Fibroblast of mammary gland (primary cell): ENCODE measurements around the gene KLHL24.
A peak's percentile ranks its signal among the peaks of the same experiment; 100 is the strongest.
"Not testable (repeated sequence)": the region's sequence is repeated elsewhere in the genome, so short reads cannot be mapped to it uniquely, and the experiment has no call there.

ENCODE experiments used
- DNase-seq: peaks from one replicate; pipeline ENCODE4 v3.0.0-alpha.2; 2010; ENCODE audit warnings: low read depth
- H3K4me3 ChIP-seq: 2 replicates; pipeline ENCODE4 v1.5.1; 2011; ENCODE audit warnings: low read depth, mild to moderate bottlenecking, low read length, moderate library complexity; ENCODE audit not compliant: control insufficient read depth
- TF ChIP-seq, protein P1 (sequence below): conservative IDR thresholded peaks from 2 replicates; pipeline ENCODE4 v1.5.1; 2011; ENCODE audit warnings: low read depth, low read length, inconsistent platforms; ENCODE audit not compliant: control insufficient read depth, insufficient read depth

Gene KLHL24

DNA sequence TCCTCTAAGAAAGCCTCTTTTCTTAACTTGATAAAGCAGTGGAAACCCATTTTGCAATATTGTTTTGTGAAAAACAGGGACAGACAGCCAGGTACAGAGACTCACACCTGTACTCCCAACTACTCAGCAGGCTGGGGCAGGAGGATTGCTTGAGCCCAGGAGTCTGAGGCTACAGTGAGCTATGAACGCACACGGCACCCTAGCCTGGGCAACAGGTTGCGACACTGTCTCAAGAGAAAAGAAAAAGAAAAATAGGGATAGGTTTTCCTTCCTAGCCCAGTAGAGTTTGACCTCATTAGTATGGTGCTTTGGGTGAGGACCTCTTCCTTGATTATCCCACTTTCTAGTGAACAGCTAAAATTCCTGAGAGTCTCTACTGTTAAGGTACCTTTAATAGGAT, 44.6 kb downstream of the KLHL24 start:
- H3K4me3 ChIP-seq = no peak overlapping the region
- DNase-seq = no peak
- TF ChIP-seq, protein P1, sequence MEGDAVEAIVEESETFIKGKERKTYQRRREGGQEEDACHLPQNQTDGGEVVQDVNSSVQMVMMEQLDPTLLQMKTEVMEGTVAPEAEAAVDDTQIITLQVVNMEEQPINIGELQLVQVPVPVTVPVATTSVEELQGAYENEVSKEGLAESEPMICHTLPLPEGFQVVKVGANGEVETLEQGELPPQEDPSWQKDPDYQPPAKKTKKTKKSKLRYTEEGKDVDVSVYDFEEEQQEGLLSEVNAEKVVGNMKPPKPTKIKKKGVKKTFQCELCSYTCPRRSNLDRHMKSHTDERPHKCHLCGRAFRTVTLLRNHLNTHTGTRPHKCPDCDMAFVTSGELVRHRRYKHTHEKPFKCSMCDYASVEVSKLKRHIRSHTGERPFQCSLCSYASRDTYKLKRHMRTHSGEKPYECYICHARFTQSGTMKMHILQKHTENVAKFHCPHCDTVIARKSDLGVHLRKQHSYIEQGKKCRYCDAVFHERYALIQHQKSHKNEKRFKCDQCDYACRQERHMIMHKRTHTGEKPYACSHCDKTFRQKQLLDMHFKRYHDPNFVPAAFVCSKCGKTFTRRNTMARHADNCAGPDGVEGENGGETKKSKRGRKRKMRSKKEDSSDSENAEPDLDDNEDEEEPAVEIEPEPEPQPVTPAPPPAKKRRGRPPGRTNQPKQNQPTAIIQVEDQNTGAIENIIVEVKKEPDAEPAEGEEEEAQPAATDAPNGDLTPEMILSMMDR = no peak

GRCh38 chr3:183687705-183688104, 52.3 kb downstream of the KLHL24 start:
- no peak overlapping the region for H3K4me3 ChIP-seq
- DNase-seq = no peak
- TF ChIP-seq, protein P1 = no peak

DNA sequence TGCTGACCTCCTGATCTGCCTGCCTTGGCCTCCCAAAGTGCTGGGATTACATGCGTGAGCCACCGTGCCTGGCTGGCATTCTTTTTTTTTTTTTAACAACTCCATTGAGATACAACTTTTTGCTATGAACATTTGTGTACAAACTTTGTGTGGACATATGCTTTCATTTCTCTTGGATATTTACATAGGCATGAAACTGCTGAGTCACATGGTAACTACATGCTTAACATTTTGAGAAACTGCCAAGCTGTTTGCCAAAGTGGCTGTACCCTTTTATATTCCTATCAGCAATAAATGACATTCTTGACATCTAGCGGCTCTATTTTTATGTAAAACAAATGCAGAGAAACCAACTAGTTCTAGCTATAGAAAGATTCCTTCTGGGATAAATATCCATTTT, 53.5 kb downstream of the KLHL24 start:
- TF ChIP-seq, protein P1 = no peak
- DNase-seq = peak; percentile 29
- no peak overlapping the region for H3K4me3 ChIP-seq

- DNase-seq, H3K4me3 ChIP-seq: not testable (repeated sequence)
Measured at GRCh38 chr3:183689621-183690020, 54.2 kb downstream of the KLHL24 start.

DNA sequence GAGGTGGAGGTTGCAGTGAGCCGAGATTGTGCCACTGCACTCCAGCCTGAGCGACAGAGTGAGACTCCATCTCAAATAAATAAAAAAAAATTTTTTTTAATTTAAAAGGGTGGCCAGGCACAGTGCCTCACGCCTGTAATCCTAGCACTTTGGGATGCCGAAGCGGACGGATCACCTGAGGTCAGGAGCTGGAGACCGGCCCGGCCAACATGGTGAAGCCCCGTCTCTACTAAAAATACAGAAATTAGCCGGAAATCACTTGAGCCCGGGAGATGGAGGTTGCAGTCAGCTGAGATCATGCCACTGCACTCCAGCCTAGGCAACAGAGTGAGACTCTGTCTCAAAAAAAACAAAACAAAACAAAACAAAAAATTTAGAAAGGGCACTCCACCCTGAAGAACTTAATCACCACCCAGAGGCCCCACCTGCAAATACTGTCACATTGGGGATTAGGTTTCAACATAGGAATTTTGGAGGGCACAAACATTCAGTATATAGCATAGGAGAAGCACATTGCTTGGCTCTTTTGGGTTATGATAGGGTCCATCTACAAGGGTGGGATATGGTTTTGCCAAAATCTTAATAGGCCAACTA, 55.1 kb downstream of the KLHL24 start:
- DNase-seq = no peak
- H3K4me3 ChIP-seq = no peak overlapping the region
- TF ChIP-seq, protein P1 = no peak

- no peak for DNase-seq
- TF ChIP-seq, protein P1 = no peak
- no peak overlapping the region for H3K4me3 ChIP-seq
Measured at GRCh38 chr3:183692436-183692835, 57.0 kb downstream of the KLHL24 start.

DNA sequence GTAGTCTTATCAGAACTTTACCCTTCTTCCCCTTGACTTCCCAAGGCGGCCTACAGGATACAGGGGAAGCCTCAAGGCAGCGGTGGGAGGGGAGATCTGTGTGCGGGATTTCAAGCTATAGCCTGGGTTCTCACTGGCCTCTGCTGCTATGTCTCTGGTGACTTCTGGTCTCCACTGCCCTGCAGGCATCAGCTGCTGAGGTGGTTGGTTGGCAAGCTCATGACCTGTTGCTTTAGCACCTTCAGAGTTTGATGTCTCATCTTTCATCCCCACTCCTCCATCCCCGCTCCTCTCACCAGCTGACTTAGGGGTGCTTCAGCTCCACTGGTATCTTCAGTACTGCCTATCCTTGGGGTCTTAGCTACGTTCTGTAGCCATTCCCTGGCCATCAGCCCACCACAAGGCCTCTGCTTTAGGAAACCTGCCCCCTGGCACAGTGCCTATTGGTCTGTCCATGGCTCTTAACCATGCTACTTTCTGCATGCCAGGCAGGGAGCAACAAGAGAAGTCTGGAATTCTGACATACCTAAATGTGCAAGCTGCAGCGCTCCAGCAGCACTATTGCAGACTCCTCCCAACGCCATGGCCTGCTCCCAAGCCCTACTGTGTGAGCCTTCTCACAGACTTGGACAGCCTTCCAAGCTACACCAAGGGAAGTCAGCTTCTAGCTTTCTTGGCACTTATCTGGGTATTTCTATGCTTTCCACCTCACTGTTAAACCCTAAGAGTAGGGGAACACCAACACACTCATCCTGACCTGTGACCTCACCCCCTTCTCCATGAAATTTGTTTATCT, 60.3 kb downstream of the KLHL24 start:
- no peak for DNase-seq
- TF ChIP-seq, protein P1 = no peak
- no peak overlapping the region for H3K4me3 ChIP-seq
